ENCODE data around the gene ZIC4.

The ZIC4 gene

DNA sequence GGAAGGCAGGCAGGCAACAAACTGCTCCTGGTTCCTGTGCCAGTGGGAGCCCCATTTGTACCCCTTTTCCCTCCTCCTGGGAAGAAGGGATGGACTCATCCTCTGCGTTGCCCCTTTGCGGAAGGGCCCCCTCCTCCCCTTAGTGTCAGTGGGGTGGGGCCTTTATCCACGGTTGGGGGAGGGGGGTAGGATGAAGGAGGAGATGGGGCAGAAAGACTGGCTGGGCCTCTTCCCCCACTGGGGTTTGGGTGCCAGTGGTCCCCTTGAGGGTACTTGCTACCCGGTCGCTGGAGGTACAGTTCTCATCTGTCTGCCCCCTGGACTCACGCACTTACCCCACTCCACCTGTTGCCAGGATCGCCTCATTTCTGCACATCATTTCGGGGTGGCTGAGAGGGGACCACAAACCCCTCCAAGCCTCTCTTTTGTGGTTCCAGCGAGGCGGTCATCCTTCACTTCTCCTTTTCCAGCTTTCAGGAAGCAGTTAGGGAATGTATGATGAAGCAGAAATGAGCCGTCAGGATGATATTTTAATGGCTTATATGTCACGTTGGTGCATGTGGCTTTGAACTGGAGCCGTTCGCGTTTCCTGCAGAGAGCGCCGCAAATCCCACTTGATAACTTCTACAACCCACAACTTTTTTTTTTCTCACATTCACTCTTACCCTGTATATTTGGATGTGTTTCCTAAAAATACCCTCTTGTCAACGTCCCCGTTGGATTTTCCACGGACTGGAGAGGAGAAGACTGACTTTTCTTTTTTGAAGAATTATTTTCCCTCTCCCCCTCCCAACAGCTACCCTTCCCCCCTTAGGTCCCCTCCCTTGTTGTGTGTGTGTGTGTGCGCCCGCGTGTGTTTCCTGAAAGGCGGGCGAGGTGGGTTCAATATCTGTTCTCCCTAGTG is at the start of gene ZIC4:
TSS of gene ZIC4 (minus strand) at position 516 of the 904 bp plus-strand sequence. CDS start 3,746 bp downstream, outside the sequence.
- DNase-seq (ENCODE audit: low read depth): no peak

DNA sequence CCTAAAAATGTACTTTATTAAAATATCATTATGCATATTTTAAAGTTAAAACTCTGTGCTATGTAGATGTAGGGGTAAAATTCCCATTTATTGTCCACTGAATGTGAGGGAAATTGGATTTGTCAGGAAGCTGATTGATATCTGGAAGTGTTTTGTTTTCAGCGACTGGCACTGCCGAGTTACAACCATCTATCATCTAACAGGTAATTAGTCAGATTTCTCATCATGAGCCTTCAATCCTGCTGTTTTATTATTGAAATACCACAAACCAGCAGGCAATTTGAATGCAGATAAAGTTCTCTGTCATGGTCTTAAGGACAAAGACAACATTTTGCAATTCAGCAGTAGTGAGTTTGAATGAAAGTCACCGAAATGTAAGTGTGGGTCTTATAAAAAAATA is 43.3 kb upstream of the ZIC4 start:
- no peak for DNase-seq (ENCODE audit: low read depth)

DNA sequence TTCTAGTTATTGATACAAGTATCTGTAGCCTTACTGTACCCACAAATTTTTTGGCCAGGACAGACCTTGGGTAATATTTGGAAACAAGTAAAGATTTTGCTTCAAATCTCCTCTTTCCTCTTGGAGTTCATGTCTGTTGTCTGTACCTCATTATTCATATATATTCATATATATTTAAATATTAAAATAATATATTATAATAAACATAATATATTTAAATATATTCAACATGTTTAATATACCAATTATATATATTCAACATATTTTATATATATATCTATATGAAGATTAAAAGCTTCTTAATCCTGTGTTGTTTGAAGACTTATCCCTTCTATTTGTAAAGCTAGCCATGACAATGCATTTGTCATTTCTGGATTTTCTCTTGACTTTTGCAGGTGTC is 40.9 kb upstream of the ZIC4 start:
- no peak for DNase-seq (ENCODE audit: low read depth)

DNA sequence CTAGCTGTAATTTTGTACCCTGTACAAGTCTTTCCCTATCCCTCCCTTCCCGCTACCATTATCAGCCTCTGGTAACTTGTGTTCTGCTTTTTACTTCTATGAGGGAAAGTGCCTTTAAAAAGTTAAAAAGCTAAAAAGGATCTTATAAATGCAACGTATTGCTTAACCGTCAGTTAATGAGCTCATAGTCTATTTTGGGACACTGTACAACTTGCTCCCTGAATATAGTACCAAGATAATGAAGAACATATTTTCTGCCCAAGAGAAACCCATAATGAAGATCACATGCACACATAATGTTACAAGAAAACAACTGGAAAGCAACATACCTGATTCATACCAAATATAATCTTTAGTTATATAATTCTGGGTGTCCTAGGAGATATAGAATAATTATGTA is 25.4 kb upstream of the ZIC4 start:
- DNase-seq (ENCODE audit: low read depth): no peak

DNA sequence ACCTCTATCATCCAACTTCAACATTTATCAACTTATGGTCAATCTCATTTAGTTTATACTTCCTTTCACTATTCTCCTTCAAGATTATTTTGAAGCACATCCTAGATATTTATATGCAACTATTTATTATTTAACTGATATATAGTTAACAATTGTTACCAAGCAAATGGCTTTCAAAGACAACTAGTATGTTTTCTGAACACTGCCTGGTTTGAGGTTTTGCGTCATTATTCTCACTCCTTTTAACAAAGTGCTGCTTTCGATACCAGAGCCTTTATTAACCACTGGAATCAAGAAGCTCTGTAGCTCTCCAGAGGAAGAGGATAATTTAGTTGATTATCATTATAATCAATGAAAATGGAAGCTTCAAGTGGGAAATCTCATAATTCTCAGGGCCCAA is 22.4 kb upstream of the ZIC4 start:
- no peak for DNase-seq (ENCODE audit: low read depth)

DNA sequence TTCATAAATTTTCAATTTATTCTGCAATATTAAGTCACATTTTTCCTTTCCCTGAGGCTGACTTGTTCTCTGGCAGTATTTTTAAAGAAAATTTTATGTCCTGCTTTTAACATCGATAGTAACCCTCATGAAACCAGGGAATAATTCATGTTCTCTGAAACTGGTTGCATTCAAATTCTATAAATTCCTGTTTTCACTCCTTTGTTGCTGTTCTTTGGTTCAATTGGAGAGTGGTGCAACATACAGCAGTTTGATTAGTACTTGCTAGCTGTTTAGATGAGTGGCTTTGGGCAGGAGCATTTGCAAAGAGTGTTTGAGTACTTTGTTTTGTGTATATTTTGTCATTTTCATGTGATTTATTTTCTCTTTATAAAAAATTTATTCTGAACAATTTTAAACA is 22.0 kb upstream of the ZIC4 start:
- DNase-seq (ENCODE audit: low read depth): no peak

DNA sequence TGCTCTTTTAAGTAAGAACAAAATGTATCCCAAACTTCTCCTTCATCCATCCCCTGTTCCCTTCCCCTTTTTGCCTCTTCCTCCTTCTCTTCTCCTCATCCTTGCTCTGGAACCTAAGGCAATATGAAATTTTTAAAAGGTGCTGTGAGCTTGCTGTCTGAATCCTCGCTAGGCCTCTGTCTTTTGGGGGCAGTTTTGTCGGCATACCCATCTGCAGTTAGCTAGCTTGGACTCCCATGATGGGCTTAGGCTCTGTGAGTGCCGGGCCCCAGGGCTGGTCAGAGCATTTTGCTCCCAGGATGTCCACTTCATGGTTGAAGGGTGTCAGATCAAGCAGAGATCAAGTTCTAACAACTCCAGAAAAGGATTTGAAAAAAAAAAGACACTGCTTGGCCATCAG is 21.4 kb upstream of the ZIC4 start:
- no peak for DNase-seq (ENCODE audit: low read depth)

DNA sequence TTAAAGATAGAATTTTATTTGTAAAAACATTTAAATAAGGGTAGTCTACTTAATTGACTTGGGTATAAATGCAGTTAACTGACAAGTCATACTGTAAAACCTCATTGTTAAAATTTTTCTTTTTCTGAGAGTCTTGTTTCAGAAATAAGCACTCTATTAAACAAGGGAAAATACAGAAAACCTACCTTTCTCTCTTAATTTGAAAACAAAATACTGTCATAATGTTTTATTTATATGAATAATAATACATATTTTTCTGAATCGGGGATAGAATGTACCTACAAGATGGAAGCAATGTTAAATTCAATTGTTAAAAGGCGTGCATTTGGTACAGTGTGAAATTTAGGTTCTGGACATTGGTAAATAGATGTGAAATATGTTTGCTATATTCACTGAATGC is 20.6 kb upstream of the ZIC4 start:
- DNase-seq (ENCODE audit: low read depth): no peak

DNA sequence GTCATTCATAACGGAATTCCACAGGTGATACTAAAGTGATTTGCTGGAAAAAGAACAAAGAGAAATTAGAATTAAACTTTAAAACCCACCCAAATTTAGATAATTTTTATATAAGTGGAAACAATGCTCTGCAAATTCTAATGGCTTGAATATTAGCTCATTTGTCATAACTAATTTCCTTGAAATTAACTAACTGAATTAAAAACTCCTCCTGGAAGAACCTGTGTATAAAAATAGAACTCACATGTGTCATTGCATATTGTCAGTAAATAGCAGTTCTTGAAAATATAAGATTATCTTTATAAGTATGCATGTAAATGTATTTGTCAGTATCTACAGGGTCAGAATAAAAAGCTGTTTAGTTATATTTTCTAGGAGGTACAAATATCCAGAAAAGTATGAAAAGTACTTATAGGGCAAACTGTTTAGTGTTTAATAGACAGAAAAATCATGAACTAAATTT is 19.1 kb upstream of the ZIC4 start:
- DNase-seq (ENCODE audit: low read depth): no peak

DNA sequence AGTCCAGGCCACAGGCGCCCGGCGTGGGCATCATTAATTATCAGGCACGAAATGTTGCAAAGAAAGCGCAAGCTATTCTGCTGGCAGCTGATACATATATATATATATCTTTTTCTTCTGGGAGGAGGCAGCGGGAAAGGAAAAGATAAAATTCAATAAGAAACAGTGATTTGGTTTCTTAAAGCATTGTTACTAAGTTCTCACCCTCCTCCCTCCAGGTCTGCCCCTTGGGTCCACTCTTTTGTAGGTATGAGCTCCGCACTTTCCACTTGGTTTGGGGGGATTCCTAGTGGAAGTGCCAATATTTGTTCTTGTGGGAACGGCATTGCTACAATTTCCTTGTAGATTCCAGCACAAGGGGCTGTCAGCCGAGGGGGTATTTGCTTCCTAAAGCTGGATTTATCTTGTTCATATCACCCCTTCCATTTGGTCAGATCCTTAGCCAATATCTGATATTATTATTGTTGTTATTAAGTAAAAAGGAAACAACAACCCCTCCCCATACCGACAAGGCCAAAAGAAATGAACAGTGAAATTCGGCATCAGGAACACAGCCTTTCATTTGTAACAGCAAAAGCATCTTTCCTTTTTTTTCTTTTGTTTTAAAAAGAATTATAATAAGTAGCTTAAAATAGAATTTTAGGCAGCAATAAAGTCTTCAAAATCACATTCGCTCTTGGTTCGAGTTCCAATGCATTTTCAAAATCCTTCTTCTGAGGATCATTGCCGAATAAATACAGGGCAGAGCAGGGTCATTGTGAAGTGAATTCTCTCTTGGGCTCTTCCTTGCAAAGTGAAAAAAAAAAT is 18.4 kb upstream of the ZIC4 start:
- DNase-seq (ENCODE audit: low read depth): no peak

DNA sequence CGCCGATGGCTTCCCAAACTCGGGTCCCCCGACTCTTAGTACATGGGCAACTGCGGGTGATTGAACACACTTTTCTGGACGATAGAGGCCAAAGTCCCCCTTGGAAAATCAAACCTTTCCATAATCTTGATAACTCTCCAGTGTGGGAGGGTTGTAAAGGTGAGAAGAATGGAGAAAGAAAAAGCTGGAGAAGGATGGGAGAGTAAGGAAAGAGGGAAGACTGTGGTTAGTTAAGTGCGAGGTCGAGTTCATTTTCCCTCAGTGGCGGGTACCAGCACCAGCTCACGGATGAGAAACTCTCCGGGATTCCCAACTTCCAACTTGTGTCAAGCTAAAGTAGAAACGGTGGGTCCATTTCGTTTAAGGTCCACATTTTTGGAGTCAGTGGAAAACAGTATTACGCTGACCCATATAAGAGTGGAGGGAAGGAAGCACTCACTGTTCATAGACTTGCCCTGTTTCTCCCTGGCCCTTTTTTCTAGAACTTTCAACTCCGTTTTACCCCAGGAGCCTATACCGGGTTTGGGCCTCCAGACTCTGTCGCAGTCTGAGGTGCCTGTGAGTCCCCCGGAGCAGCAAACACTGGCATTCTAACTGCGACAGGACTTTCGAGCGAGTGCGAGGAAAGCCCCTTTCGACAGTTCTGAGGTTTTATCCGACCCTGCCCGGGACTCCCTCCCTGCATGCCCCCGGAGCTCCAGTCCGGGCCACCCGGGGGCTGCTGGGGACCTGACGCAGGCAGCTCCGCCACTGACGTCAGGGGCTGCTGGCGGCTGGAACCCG is 17.6 kb upstream of the ZIC4 start:
- no peak for DNase-seq (ENCODE audit: low read depth)

DNA sequence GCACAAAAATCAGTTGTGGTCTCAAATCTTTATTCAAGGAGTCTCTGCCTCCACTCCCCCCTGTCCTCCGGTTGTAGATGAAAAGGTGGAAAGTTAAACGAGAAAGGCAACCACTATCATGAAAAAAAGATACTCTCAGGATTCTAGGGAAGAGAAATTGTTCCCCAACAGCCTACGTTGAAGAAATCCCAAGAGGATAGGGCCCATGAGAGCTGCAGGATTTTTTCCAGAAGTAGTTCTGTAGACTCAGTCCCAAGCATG is 17.1 kb upstream of the ZIC4 start:
- DNase-seq (ENCODE audit: low read depth): no peak

DNA sequence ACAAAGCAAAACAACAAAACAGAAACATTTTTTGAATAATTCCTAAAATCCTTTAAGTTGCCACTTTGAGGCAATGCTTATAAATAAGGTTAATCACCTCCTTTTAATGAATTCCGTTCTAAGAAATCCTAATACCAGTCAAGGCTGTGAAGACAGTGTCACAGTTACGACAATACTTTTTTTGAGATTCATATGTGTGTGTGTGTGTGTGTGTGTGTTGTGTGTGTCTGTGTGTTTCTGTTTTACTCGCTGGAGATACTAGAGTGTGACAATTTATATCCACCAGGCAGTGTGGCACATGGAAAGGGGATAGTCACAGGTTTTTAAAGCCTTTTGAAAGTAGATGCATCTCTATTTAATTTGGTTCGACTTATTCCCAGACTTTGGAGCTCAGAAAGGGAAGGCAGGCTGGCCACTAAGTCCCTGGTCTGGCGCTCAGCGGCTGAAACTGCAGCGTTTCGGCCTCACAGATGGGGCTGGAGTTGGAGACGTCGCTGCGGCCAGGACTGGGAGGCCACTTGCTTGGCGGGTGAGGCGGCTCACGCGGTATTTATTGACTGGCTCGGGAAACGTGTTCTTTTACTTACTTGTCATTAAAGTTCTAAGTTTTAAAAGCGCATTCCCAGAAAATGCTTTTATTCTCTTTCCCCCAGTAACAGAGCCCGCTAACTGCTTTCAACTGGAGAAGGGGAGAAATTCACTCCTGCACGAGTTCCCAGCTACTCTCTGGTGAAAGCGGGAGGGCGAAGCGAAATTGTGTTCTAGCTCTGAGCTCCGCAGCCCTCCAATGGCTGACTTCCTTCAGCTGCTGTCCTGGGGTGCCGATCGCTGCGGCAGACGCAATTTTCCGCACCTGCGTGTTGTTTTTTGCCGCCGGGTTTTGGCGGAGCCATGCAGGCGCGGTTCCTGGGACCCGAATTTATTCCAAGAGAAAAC is 16.5 kb upstream of the ZIC4 start:
- no peak for DNase-seq (ENCODE audit: low read depth)

DNA sequence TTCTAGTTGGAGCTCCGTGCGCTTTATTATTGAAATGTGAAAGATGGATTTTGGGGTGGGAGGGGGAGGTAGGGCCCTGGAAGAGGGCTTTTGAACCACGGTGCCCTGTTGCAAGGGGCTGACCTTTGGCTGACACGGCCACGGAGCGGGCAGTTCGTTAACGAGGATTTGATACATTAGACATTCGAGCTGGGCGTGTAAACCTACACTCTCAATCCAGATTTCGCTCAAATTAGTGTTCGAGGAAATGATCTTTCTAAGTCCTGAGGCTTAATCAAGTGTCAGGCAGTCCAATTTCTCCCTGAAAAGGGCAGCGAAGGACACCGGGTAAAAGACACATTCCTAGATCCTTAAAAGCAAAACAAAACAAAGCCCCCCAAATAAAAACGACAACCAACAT is 15.9 kb upstream of the ZIC4 start:
- no peak for DNase-seq (ENCODE audit: low read depth)

DNA sequence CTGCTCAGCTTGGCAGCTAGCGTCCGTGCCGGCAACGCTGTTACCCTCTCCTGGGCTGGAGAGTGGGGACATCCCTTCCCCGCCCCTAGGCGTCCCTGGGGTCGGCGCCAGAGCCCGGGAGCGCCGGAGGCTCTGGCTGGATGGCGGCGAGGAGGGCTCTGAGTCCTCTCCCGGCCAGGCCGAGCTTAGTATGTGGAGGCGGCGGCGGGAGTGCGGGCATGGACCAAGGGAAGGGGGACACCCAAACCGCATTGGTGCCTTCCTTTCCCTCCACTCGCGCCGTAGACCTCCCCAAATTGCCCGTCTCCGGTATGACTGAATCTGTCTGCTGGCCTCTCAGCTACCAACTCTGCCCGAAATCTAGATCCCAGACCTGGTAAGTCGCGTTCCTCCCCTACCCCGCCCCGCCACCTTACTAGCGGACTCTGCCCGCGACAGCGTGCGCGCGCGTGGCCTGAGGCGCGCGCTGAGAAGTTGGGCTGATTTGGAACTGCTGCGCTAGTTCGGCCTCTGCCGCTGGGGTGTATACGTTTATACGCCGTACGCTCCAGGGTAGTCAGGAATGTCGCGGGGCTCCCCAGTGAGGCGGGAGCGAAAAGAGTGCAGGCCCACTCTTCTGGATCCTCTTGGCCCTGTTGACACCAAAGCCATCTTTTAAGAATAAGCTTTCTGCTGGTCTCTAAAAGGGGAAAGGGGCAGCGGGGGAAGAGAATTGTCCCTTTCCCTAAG is 15.0 kb upstream of the ZIC4 start:
- no peak for DNase-seq (ENCODE audit: low read depth)

DNA sequence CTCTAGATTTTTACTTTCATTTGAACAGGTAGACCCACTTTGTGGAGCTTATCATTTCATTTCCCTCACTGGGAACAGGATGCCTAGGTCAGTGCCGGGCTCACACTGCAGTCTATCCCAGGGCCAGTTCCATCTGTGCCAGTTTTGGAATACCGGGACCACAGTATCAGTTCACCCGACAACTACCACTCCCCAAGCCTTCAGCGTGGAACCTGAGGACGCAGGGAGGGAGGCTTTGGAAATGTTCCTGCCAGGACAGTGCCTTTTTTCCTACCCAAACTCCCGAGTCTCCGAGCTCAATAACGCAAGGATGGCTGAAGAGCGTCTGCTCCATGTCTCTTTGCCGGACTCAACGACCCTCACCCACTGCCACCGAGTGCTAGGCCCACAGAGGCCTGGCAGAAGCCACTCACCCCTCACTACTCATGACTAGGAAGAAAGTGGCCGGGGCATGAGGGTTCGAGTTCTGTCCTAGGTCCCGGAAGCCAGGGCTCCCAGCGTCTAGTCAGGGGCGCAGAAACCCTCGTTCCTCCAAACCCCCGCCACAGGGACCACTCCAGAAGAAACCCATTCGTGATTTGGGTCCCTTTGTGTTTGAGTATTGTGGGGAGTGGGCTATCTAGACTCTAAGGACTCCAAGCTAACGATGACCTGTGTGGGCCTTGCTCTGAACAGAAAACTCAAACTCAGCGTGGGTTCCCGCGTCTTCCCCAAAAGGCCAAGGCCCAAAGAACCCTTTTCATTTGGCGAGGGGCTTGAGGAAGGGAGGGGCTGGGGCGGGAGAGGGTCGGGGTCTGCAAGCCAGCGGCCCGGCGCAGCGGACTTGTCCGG is 14.2 kb upstream of the ZIC4 start:
- DNase-seq (ENCODE audit: low read depth): no peak

DNA sequence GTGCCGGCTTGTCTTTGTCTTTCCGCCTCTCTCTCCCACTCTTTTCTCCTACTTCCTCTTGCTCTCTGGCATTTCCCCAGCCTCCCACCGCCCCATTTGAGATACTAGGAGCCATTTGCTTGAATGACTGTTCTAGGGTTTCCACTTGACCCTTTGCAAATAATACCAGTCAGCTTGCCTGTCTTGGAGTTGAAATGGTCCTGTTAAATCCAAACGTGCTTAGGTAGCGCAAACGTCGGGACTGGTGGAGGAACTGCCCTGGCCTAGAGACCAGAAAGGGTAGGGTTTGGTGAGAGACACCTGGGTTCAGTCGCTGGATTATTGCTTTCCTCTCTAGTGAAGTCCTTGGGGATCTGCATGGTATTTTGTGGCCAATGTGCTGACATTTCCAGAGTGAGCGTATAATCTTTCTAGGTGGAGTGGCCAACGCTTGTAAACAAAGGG is 13.5 kb upstream of the ZIC4 start:
- no peak for DNase-seq (ENCODE audit: low read depth)

DNA sequence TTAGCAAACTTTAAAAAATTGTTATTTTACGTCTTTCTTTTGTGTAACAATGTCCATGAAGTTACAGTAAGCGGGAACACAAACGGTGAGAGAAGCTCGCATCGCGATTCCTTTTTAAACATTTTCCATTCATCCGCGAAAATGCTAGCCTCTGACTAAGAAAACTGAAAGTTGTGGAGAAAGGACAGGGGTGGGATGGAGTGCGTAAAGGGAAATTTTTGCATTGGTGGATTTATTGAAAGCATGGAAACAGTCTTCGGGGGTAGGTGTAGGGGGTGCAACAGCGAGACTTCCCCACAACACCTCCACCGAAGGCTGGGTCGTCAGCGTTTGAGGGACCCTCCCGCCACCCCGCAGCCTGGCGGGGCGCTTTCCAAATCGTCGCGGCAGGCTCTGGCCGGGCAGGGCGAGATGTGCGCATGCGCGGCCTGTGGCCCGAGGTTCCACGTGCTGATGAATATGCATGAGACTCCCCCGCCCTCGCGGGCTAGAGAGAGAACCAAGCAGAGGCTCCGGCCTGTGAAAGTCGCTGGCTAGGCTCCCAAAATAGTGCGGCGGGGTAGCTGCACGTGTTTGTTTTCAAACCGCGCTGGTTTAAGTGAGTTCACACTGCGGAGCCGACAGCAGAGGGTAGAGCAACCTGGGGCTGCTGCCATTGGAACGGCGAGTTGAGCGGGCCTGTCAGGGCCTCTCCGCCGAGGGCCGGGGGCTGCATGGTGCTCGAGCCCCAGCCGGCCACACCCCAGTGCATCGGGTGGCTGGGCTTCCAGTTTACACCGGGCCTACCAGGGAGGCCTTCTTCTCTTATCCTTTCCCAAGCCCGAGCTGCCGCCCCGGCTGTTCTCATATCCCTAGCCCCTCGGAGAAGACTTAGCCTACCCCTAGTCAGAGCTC is 12.7 kb upstream of the ZIC4 start:
- DNase-seq (ENCODE audit: low read depth): peak; percentile 62

DNA sequence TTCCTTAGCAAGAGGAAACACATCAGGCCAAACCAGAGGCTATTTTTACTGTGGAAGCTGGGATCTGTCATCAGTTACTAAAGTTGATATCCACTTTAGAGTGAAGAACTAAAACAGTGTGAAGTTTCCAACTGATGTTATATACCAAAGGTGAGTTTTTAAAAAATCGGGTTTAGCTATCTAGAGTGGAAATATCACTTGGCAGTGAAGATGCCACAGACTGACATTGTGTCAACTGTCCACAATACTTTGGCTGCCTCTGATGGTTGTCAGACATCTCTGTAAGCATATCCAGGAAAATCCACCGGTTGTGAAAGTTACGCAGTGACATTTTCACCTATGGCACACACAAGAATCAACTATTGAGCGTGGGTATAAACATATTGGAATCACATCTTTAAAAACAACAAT is 12.0 kb upstream of the ZIC4 start:
- no peak for DNase-seq (ENCODE audit: low read depth)
